HL-60 (cell line): ENCODE data around the gene NPR2.

Source experiments
- GABPA ChIP-seq: IDR thresholded peaks from 2 replicates; pipeline ENCODE4 v1.6.1; 2012; ENCODE audit warnings: low read depth
- POLR2AphosphoS5 ChIP-seq: IDR thresholded peaks from 2 replicates; pipeline ENCODE4 v1.6.1; 2012; ENCODE audit warnings: low read depth
- SPI1 ChIP-seq: IDR thresholded peaks from 2 replicates; pipeline ENCODE4 v1.6.1; 2012; ENCODE audit warnings: low read depth, mild to moderate bottlenecking, borderline replicate concordance
- TF ChIP-seq, protein P1 (sequence below): IDR thresholded peaks from one replicate; pipeline ENCODE4 v1.5.1; 2011; ENCODE audit warnings: low read length, control low read depth, inconsistent platforms; ENCODE audit not compliant: insufficient read depth
- TF ChIP-seq, protein P2 (sequence below): IDR thresholded peaks from 2 replicates; pipeline ENCODE4 v1.6.1; 2012; ENCODE audit warnings: low read depth; ENCODE audit not compliant: insufficient replicate concordance

DNA sequence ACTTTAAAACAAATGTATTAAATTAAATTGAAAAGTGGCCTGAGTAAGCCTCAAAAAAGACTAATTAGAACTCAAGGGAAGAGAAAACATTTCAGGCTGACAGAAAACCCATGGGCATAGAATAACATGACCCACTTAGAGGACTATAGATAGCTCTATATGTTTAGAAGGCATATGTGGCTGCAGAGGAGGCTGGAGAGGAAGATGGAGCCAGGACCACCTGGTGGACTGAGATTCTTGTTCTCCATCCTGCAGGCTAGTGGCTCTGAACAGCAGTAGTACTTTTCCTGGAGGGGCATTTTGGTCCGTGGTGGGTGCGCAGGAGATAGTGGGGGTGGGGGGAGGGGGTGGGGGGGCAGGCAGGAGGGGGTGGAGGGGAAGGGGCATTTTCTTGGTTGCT, 10.3 kb upstream of the NPR2 start:
- no peak for TF ChIP-seq SPI1
- TF ChIP-seq, protein P1, sequence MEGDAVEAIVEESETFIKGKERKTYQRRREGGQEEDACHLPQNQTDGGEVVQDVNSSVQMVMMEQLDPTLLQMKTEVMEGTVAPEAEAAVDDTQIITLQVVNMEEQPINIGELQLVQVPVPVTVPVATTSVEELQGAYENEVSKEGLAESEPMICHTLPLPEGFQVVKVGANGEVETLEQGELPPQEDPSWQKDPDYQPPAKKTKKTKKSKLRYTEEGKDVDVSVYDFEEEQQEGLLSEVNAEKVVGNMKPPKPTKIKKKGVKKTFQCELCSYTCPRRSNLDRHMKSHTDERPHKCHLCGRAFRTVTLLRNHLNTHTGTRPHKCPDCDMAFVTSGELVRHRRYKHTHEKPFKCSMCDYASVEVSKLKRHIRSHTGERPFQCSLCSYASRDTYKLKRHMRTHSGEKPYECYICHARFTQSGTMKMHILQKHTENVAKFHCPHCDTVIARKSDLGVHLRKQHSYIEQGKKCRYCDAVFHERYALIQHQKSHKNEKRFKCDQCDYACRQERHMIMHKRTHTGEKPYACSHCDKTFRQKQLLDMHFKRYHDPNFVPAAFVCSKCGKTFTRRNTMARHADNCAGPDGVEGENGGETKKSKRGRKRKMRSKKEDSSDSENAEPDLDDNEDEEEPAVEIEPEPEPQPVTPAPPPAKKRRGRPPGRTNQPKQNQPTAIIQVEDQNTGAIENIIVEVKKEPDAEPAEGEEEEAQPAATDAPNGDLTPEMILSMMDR, result no peak
- TF ChIP-seq POLR2AphosphoS5, result no peak
- TF ChIP-seq GABPA, result no peak
- TF ChIP-seq, protein P2, sequence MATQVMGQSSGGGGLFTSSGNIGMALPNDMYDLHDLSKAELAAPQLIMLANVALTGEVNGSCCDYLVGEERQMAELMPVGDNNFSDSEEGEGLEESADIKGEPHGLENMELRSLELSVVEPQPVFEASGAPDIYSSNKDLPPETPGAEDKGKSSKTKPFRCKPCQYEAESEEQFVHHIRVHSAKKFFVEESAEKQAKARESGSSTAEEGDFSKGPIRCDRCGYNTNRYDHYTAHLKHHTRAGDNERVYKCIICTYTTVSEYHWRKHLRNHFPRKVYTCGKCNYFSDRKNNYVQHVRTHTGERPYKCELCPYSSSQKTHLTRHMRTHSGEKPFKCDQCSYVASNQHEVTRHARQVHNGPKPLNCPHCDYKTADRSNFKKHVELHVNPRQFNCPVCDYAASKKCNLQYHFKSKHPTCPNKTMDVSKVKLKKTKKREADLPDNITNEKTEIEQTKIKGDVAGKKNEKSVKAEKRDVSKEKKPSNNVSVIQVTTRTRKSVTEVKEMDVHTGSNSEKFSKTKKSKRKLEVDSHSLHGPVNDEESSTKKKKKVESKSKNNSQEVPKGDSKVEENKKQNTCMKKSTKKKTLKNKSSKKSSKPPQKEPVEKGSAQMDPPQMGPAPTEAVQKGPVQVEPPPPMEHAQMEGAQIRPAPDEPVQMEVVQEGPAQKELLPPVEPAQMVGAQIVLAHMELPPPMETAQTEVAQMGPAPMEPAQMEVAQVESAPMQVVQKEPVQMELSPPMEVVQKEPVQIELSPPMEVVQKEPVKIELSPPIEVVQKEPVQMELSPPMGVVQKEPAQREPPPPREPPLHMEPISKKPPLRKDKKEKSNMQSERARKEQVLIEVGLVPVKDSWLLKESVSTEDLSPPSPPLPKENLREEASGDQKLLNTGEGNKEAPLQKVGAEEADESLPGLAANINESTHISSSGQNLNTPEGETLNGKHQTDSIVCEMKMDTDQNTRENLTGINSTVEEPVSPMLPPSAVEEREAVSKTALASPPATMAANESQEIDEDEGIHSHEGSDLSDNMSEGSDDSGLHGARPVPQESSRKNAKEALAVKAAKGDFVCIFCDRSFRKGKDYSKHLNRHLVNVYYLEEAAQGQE, result no peak
